ENCODE results near the gene CCDC85B.
A peak's percentile ranks its signal among the peaks of the same experiment; 100 is the strongest.

CCDC85B gene

GRCh38 chr11:65857853-65858680 is 32.4 kb upstream of the CCDC85B start, which contains the start of gene CFL1:
TSS of gene CFL1 (minus strand) at chr11:65858180. CDS start at chr11:65858099, 81 bp downstream.
- H3K36me3 ChIP-seq (ENCODE audit: control insufficient read depth in 4 of 4, insufficient read depth in 4 of 4, low read length in 3 of 4) = peaks cover 3 to 51% (median 40%) of the 10 kb centered on the region in 4 experiments
- peak within 1 kb of the TSS; percentile 89 to 96 (median 90) for H3K4me3 ChIP-seq (ENCODE audit: control insufficient read depth in 1 of 7, extremely low read depth in 1 of 7, insufficient read depth in 4 of 7, low read depth in 2 of 7, low read length in 6 of 7)
- peaks cover 14 to 52% (median 49%) of the 10 kb centered on the region in 4 experiments for H3K4me1 ChIP-seq (ENCODE audit: control extremely low read depth in 1 of 4, control insufficient read depth in 4 of 4, insufficient read depth in 4 of 4, low read length in 3 of 4)
- no peaks in the 10 kb centered on the region for H3K9me3 ChIP-seq (ENCODE audit: control extremely low read depth in 1 of 5, control insufficient read depth in 4 of 5, insufficient read depth in 2 of 5, low read depth in 1 of 5, low read length in 4 of 5)
- no peaks in the 10 kb centered on the region for H3K27me3 ChIP-seq (replicated peaks in 2 of 5; ENCODE audit: control insufficient read depth in 4 of 5, insufficient read depth in 5 of 5, low read length in 4 of 5)
- CTCF ChIA-PET = interaction anchor here (0.6 to 7.9 kb wide), 7 partner anchors 8 to 235 kb away, joined by 3 to 124 read pairs (median 3); partner anchors contain the start of genes CCDC85B, EFEMP2 and FIBP
- H3K27ac ChIP-seq (ENCODE audit: insufficient read depth in 1 of 2, low read depth in 1 of 2, low read length in 2 of 2, poor library complexity in 1 of 2, severe bottlenecking in 2 of 2) = peak within 1 kb of the TSS; percentile 57 to 85
- 0% methylated on average over 86 of the region's 92 CpGs for WGBS (ENCODE audit: insufficient coverage)
- POLR2A ChIA-PET = interaction anchor here (0.5 to 4.1 kb wide), 10 partner anchors 14 to 948 kb away, joined by 3 to 33 read pairs (median 4); partner anchors contain the start of genes AP5B1, CCDC85B, CTSW and FIBP
- DNase-seq = peak; percentile 98 to 99 (median 98)

- Histone ChIP-seq H3K27ac (ENCODE audit: insufficient read depth in 1 of 2, low read depth in 1 of 2, low read length in 2 of 2, poor library complexity in 1 of 2, severe bottlenecking in 2 of 2) (peak overlapping the region; percentile 15 to 85), H3K27me3 (replicated peaks in 2 of 5; ENCODE audit: control insufficient read depth in 4 of 5, insufficient read depth in 5 of 5, low read length in 4 of 5) (no peaks in the 10 kb centered on the region), H3K4me3 (ENCODE audit: control insufficient read depth in 1 of 7, extremely low read depth in 1 of 7, insufficient read depth in 4 of 7, low read depth in 2 of 7, low read length in 6 of 7) (peak overlapping the region; percentile 80 to 96 (median 90)), H3K9me3 (ENCODE audit: control extremely low read depth in 1 of 5, control insufficient read depth in 4 of 5, insufficient read depth in 2 of 5, low read depth in 1 of 5, low read length in 4 of 5) (no peaks in the 10 kb centered on the region), H3K4me1 (ENCODE audit: control extremely low read depth in 1 of 4, control insufficient read depth in 4 of 4, insufficient read depth in 4 of 4, low read length in 3 of 4) (peaks cover 14 to 52% (median 49%) of the 10 kb centered on the region in 4 experiments), H3K36me3 (ENCODE audit: control insufficient read depth in 4 of 4, insufficient read depth in 4 of 4, low read length in 3 of 4) (peaks cover 0 to 51% (median 41%) of the 10 kb centered on the region in 4 experiments)
- CTCF ChIA-PET = interaction anchor here (0.6 to 7.9 kb wide), 12 partner anchors 9 to 235 kb away, joined by 3 to 124 read pairs (median 4); partner anchors contain the start of genes CCDC85B, EFEMP2, FIBP and SNX32
- peak in 2 of 3 donors; percentile 24 to 53 for DNase-seq
- WGBS (ENCODE audit: insufficient coverage) = 0% methylated on average over 7 of the region's 10 CpGs
- POLR2A ChIA-PET = interaction anchor here (0.6 to 4.1 kb wide), 8 partner anchors 13 to 947 kb away, joined by 3 to 33 read pairs (median 5); partner anchors contain the start of genes AP5B1, CCDC85B, CTSW and FIBP
These were observed 31.8 kb upstream of the CCDC85B start for GRCh38 chr11:65858681-65859087.

- Histone ChIP-seq H3K4me1 (ENCODE audit: control extremely low read depth in 1 of 4, control insufficient read depth in 4 of 4, insufficient read depth in 4 of 4, low read length in 3 of 4) (peaks cover 14 to 52% (median 49%) of the 10 kb centered on the region in 4 experiments), H3K27ac (ENCODE audit: insufficient read depth in 1 of 2, low read depth in 1 of 2, low read length in 2 of 2, poor library complexity in 1 of 2, severe bottlenecking in 2 of 2) (peak overlapping the region; percentile 68 to 85)
- under 1% methylated on average over 41 of the region's 46 CpGs for WGBS (ENCODE audit: insufficient coverage)
These were observed 31.2 kb upstream of the CCDC85B start for GRCh38 chr11:65859095-65859811.

GRCh38 chr11:65859812-65860277 is 30.6 kb upstream of the CCDC85B start:
- H3K4me1 ChIP-seq (ENCODE audit: control extremely low read depth in 1 of 4, control insufficient read depth in 4 of 4, insufficient read depth in 4 of 4, low read length in 3 of 4) = peaks cover 14 to 52% (median 49%) of the 10 kb centered on the region in 4 experiments
- peak in 1 of 3 donors; percentile 22 for DNase-seq
- WGBS (ENCODE audit: insufficient coverage) = under 1% methylated on average over 14 of the region's 16 CpGs
- H3K9me3 ChIP-seq (ENCODE audit: control extremely low read depth in 1 of 5, control insufficient read depth in 4 of 5, insufficient read depth in 2 of 5, low read depth in 1 of 5, low read length in 4 of 5) = no peaks in the 10 kb centered on the region
- peak overlapping the region; percentile 57 to 96 (median 89) for H3K4me3 ChIP-seq (ENCODE audit: control insufficient read depth in 1 of 7, extremely low read depth in 1 of 7, insufficient read depth in 4 of 7, low read depth in 2 of 7, low read length in 6 of 7)
- ChIA-PET CTCF (interaction anchor here (0.6 to 7.9 kb wide), 20 partner anchors 9 to 236 kb away, joined by 3 to 124 read pairs (median 3); partner anchors contain the start of genes CCDC85B, EFEMP2, FIBP and KAT5), POLR2A (interaction anchor here (0.5 to 4.1 kb wide), 9 partner anchors 9 to 148 kb away, joined by 3 to 33 read pairs (median 5); partner anchors contain the start of genes BANF1, CCDC85B, CTSW and EFEMP2)
- H3K27me3 ChIP-seq (replicated peaks in 2 of 5; ENCODE audit: control insufficient read depth in 4 of 5, insufficient read depth in 5 of 5, low read length in 4 of 5) = no peaks in the 10 kb centered on the region
- peaks cover 3 to 51% (median 40%) of the 10 kb centered on the region in 4 experiments for H3K36me3 ChIP-seq (ENCODE audit: control insufficient read depth in 4 of 4, insufficient read depth in 4 of 4, low read length in 3 of 4)
- peak overlapping the region; percentile 68 to 85 for H3K27ac ChIP-seq (ENCODE audit: insufficient read depth in 1 of 2, low read depth in 1 of 2, low read length in 2 of 2, poor library complexity in 1 of 2, severe bottlenecking in 2 of 2)

More at GRCh38 chr11:65859095-65859811, 31.2 kb upstream of the CCDC85B start:
- ChIA-PET CTCF (interaction anchor here (0.8 to 7.9 kb wide), 16 partner anchors 12 to 236 kb away, joined by 3 to 124 read pairs (median 4); partner anchors contain the start of genes CCDC85B, EFEMP2, FIBP and SNX32), POLR2A (interaction anchor here (1.0 to 4.1 kb wide), 7 partner anchors 9 to 147 kb away, joined by 3 to 33 read pairs (median 5); partner anchors contain the start of genes BANF1, CCDC85B, EFEMP2 and FIBP)
- peak; percentile 97 to 99 (median 99) for DNase-seq
- H3K9me3 ChIP-seq (ENCODE audit: control extremely low read depth in 1 of 5, control insufficient read depth in 4 of 5, insufficient read depth in 2 of 5, low read depth in 1 of 5, low read length in 4 of 5) = no peaks in the 10 kb centered on the region
- H3K4me3 ChIP-seq (ENCODE audit: control insufficient read depth in 1 of 7, extremely low read depth in 1 of 7, insufficient read depth in 4 of 7, low read depth in 2 of 7, low read length in 6 of 7) = peak overlapping the region; percentile 80 to 96 (median 90)
- H3K36me3 ChIP-seq (ENCODE audit: control insufficient read depth in 4 of 4, insufficient read depth in 4 of 4, low read length in 3 of 4) = peaks cover under 1 to 51% (median 40%) of the 10 kb centered on the region in 4 experiments
- H3K27me3 ChIP-seq (replicated peaks in 2 of 5; ENCODE audit: control insufficient read depth in 4 of 5, insufficient read depth in 5 of 5, low read length in 4 of 5) = no peaks in the 10 kb centered on the region

- H3K9me3 ChIP-seq (ENCODE audit: control extremely low read depth in 1 of 5, control insufficient read depth in 4 of 5, insufficient read depth in 2 of 5, low read depth in 1 of 5, low read length in 4 of 5) = no peaks in the 10 kb centered on the region
- under 1% methylated on average over 73 of the region's 78 CpGs for WGBS (ENCODE audit: insufficient coverage)
- H3K4me3 ChIP-seq (ENCODE audit: control insufficient read depth in 1 of 7, extremely low read depth in 1 of 7, insufficient read depth in 4 of 7, low read depth in 2 of 7, low read length in 6 of 7) = peak within 1 kb of the TSS; percentile 80 to 96 (median 90)
- ChIA-PET CTCF (interaction anchor here (0.6 to 7.9 kb wide), 21 partner anchors 9 to 270 kb away, joined by 3 to 124 read pairs (median 3); partner anchors contain the start of genes CCDC85B, EFEMP2, FIBP and KAT5), POLR2A (interaction anchor here (0.5 to 4.1 kb wide), 7 partner anchors 8 to 142 kb away, joined by 4 to 33 read pairs (median 5); partner anchors contain the start of genes BANF1, CCDC85B, CTSW and EFEMP2)
- peak within 1 kb of the TSS; percentile 68 to 85 for H3K27ac ChIP-seq (ENCODE audit: insufficient read depth in 1 of 2, low read depth in 1 of 2, low read length in 2 of 2, poor library complexity in 1 of 2, severe bottlenecking in 2 of 2)
- peak; percentile 99 for DNase-seq
- H3K36me3 ChIP-seq (ENCODE audit: control insufficient read depth in 4 of 4, insufficient read depth in 4 of 4, low read length in 3 of 4) = peaks cover 3 to 51% (median 42%) of the 10 kb centered on the region in 4 experiments
- peaks cover 14 to 50% (median 46%) of the 10 kb centered on the region in 4 experiments for H3K4me1 ChIP-seq (ENCODE audit: control extremely low read depth in 1 of 4, control insufficient read depth in 4 of 4, insufficient read depth in 4 of 4, low read length in 3 of 4)
- H3K27me3 ChIP-seq (replicated peaks in 2 of 5; ENCODE audit: control insufficient read depth in 4 of 5, insufficient read depth in 5 of 5, low read length in 4 of 5) = no peaks in the 10 kb centered on the region
These were observed 30.0 kb upstream of the CCDC85B start, which contains the start of gene MUS81 for GRCh38 chr11:65860278-65861164. TSS of gene MUS81 (plus strand) at chr11:65860433. CDS start at chr11:65860754, 321 bp downstream.
